ENCODE data around the gene PMM1.

PMM1 gene

GRCh38 chr22:41557401-41558240 lies 32.0 kb downstream of the PMM1 start:
- no peaks in the 10 kb centered on the region for H3K9me3 ChIP-seq (ENCODE audit: control insufficient read depth, low read length)
- H3K4me1 ChIP-seq (ENCODE audit: control insufficient read depth, insufficient read depth, low read length), result peaks cover 33% of the 10 kb centered on the region
- H3K36me3 ChIP-seq (ENCODE audit: control insufficient read depth, insufficient read depth, low read length), result no peaks in the 10 kb centered on the region
- 72 to 79% methylated on average over 19 of the region's 19 CpGs for WGBS, 2 experiments
- peaks cover 6% of the 10 kb centered on the region for H3K27me3 ChIP-seq (ENCODE audit: control insufficient read depth, insufficient read depth, low read length, poor library complexity, severe bottlenecking)
- H3K27ac ChIP-seq (ENCODE audit: insufficient read depth, low read depth, low read length, poor library complexity, severe bottlenecking), result no peak overlapping the region
- no peak overlapping the region for H3K4me3 ChIP-seq (ENCODE audit: insufficient read depth, low read depth, low read length)

DNA sequence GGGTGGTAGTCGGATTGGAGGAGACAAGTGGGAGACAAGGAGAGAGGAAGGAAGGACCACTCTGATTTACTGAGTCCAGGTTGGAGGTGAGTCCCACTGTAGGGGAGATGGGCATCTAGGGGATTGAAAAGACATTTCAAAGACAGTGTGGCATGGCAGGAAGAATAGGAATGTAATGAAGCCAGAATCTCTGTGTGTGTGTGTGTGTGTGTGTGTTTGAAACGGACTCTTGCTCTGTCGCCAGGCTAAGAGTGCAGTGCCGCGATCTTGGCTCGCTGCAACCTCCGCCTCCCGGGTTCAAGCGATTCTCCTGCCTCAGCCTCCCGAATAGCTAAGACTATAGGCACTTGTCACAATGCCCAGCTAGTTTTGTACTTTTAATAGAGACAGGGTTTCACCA lies 33.1 kb downstream of the PMM1 start:
- Histone ChIP-seq H3K9me3 (ENCODE audit: control insufficient read depth, low read length) (no peaks in the 10 kb centered on the region), H3K36me3 (ENCODE audit: control insufficient read depth, insufficient read depth, low read length) (no peaks in the 10 kb centered on the region), H3K27me3 (ENCODE audit: control insufficient read depth, insufficient read depth, low read length, poor library complexity, severe bottlenecking) (peaks cover 6% of the 10 kb centered on the region), H3K27ac (ENCODE audit: insufficient read depth, low read depth, low read length, poor library complexity, severe bottlenecking) (no peak overlapping the region), H3K4me1 (ENCODE audit: control insufficient read depth, insufficient read depth, low read length) (peaks cover 24% of the 10 kb centered on the region), H3K4me3 (ENCODE audit: insufficient read depth, low read depth, low read length) (no peak overlapping the region)
- WGBS, 2 experiments, result 93 to 96% methylated on average over 10 of the region's 10 CpGs

DNA sequence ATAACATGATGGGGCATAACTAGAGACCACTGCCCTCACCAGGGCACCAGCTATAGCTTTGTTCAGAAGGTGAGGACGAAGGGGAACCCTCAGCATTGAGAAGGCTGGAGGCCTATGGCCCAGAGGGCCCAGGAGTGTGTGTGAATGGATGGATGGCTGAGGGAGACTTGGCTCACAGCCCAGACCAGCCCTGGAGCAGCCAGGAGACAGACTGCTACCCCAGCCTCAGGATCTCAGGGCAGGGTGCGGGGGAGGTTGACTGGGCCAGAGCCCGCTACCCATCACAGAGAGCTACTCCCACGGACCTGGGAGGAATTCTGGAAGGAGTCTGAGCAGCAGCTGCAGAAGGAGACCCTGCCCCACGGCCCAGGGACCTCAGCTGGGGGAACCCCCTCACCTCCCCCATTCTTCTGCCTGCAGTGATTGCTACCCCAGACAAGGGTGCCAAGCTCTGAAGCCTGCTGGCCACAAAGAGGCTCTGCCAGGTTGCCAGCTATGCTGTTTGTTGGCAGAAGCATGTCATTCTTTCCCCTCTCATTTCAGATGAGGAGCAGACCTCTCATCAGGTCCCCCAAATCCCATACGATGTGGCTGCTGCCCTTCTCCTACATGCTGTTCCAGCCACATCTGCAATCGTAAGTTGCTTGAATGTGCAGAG lies 34.2 kb downstream of the PMM1 start:
- H3K36me3 ChIP-seq (ENCODE audit: control insufficient read depth, insufficient read depth, low read length), result no peaks in the 10 kb centered on the region
- 84 to 88% methylated on average over 7 of the region's 7 CpGs for WGBS, 2 experiments
- no peaks in the 10 kb centered on the region for H3K27me3 ChIP-seq (ENCODE audit: control insufficient read depth, insufficient read depth, low read length, poor library complexity, severe bottlenecking)
- no peak overlapping the region for H3K4me3 ChIP-seq (ENCODE audit: insufficient read depth, low read depth, low read length)
- H3K4me1 ChIP-seq (ENCODE audit: control insufficient read depth, insufficient read depth, low read length), result peaks cover 13% of the 10 kb centered on the region
- no peak overlapping the region for H3K27ac ChIP-seq (ENCODE audit: insufficient read depth, low read depth, low read length, poor library complexity, severe bottlenecking)
- H3K9me3 ChIP-seq (ENCODE audit: control insufficient read depth, low read length), result no peaks in the 10 kb centered on the region

GRCh38 chr22:41551877-41552582 lies 37.6 kb downstream of the PMM1 start:
- H3K27me3 ChIP-seq (ENCODE audit: control insufficient read depth, insufficient read depth, low read length, poor library complexity, severe bottlenecking), result no peaks in the 10 kb centered on the region
- H3K9me3 ChIP-seq (ENCODE audit: control insufficient read depth, low read length), result no peaks in the 10 kb centered on the region
- H3K4me3 ChIP-seq (ENCODE audit: insufficient read depth, low read depth, low read length), result no peak overlapping the region
- 82 to 87% methylated on average over 10 of the region's 11 CpGs for WGBS, 2 experiments
- no peaks in the 10 kb centered on the region for H3K4me1 ChIP-seq (ENCODE audit: control insufficient read depth, insufficient read depth, low read length)
- no peaks in the 10 kb centered on the region for H3K36me3 ChIP-seq (ENCODE audit: control insufficient read depth, insufficient read depth, low read length)
- no peak overlapping the region for H3K27ac ChIP-seq (ENCODE audit: insufficient read depth, low read depth, low read length, poor library complexity, severe bottlenecking)

GRCh38 chr22:41550952-41551491 lies 38.6 kb downstream of the PMM1 start:
- Histone ChIP-seq H3K27me3 (ENCODE audit: control insufficient read depth, insufficient read depth, low read length, poor library complexity, severe bottlenecking) (no peaks in the 10 kb centered on the region), H3K4me1 (ENCODE audit: control insufficient read depth, insufficient read depth, low read length) (no peaks in the 10 kb centered on the region), H3K36me3 (ENCODE audit: control insufficient read depth, insufficient read depth, low read length) (no peaks in the 10 kb centered on the region), H3K27ac (ENCODE audit: insufficient read depth, low read depth, low read length, poor library complexity, severe bottlenecking) (no peak overlapping the region), H3K4me3 (ENCODE audit: insufficient read depth, low read depth, low read length) (no peak overlapping the region), H3K9me3 (ENCODE audit: control insufficient read depth, low read length) (no peaks in the 10 kb centered on the region)
- WGBS, 2 experiments, result 88 to 94% methylated on average over 12 of the region's 12 CpGs

- WGBS, 2 experiments, result 94 to 95% methylated on average over 5 of the region's 5 CpGs
- Histone ChIP-seq H3K4me1 (ENCODE audit: control insufficient read depth, insufficient read depth, low read length) (peaks cover 9% of the 10 kb centered on the region), H3K9me3 (ENCODE audit: control insufficient read depth, low read length) (no peaks in the 10 kb centered on the region), H3K27me3 (ENCODE audit: control insufficient read depth, insufficient read depth, low read length, poor library complexity, severe bottlenecking) (no peaks in the 10 kb centered on the region), H3K27ac (ENCODE audit: insufficient read depth, low read depth, low read length, poor library complexity, severe bottlenecking) (no peak overlapping the region), H3K36me3 (ENCODE audit: control insufficient read depth, insufficient read depth, low read length) (no peaks in the 10 kb centered on the region), H3K4me3 (ENCODE audit: insufficient read depth, low read depth, low read length) (no peak overlapping the region)
Measured at GRCh38 chr22:41548830-41549211, 40.8 kb downstream of the PMM1 start.

GRCh38 chr22:41544671-41545476 lies 44.8 kb downstream of the PMM1 start:
- Histone ChIP-seq H3K4me3 (ENCODE audit: insufficient read depth, low read depth, low read length) (peak overlapping the region; percentile 80), H3K27ac (ENCODE audit: insufficient read depth, low read depth, low read length, poor library complexity, severe bottlenecking) (peak overlapping the region; percentile 30), H3K27me3 (ENCODE audit: control insufficient read depth, insufficient read depth, low read length, poor library complexity, severe bottlenecking) (no peaks in the 10 kb centered on the region), H3K9me3 (ENCODE audit: control insufficient read depth, low read length) (no peaks in the 10 kb centered on the region), H3K36me3 (ENCODE audit: control insufficient read depth, insufficient read depth, low read length) (no peaks in the 10 kb centered on the region), H3K4me1 (ENCODE audit: control insufficient read depth, insufficient read depth, low read length) (peaks cover 9% of the 10 kb centered on the region)
- 50 to 51% methylated on average over 20 of the region's 21 CpGs for WGBS, 2 experiments

GRCh38 chr22:41543854-41544670 lies 45.6 kb downstream of the PMM1 start, which contains the start of gene POLR3H:
Gene POLR3H, minus strand, starts transcription at chr22:41544470. Its CDS starts 369 bp downstream, at chr22:41544101.
- H3K4me3 ChIP-seq (ENCODE audit: insufficient read depth, low read depth, low read length), result peak within 1 kb of the TSS; percentile 80
- no peaks in the 10 kb centered on the region for H3K9me3 ChIP-seq (ENCODE audit: control insufficient read depth, low read length)
- 0 to 1% methylated on average over 80 of the region's 80 CpGs for WGBS, 2 experiments
- no peaks in the 10 kb centered on the region for H3K27me3 ChIP-seq (ENCODE audit: control insufficient read depth, insufficient read depth, low read length, poor library complexity, severe bottlenecking)
- H3K36me3 ChIP-seq (ENCODE audit: control insufficient read depth, insufficient read depth, low read length), result no peaks in the 10 kb centered on the region
- H3K4me1 ChIP-seq (ENCODE audit: control insufficient read depth, insufficient read depth, low read length), result peaks cover 9% of the 10 kb centered on the region
- H3K27ac ChIP-seq (ENCODE audit: insufficient read depth, low read depth, low read length, poor library complexity, severe bottlenecking), result peak within 1 kb of the TSS; percentile 56

DNA sequence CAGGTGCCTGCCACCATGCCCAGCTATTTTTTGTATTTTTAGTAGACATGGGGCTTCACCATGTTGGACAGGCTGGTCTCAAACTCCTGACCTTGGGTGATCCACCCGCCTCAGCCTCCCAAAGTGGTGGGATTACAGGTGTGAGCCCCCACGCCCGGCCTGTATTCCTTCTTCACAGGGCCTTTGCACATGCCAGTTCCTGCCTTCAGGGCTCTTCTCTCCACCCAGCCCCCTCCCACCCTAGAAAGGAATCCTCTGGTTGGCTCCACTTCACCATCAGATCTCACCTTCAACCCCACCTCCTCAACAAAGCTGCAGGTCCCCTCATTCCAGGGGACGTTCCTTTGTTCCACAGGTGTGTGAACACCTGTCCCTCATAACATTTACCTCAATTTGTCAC lies 47.4 kb downstream of the PMM1 start:
- H3K27me3 ChIP-seq (ENCODE audit: control insufficient read depth, insufficient read depth, low read length, poor library complexity, severe bottlenecking), result no peaks in the 10 kb centered on the region
- H3K4me3 ChIP-seq (ENCODE audit: insufficient read depth, low read depth, low read length), result no peak overlapping the region
- peaks cover 9% of the 10 kb centered on the region for H3K4me1 ChIP-seq (ENCODE audit: control insufficient read depth, insufficient read depth, low read length)
- WGBS, 2 experiments, result 93 to 94% methylated on average over 4 of the region's 4 CpGs
- H3K9me3 ChIP-seq (ENCODE audit: control insufficient read depth, low read length), result no peaks in the 10 kb centered on the region
- H3K36me3 ChIP-seq (ENCODE audit: control insufficient read depth, insufficient read depth, low read length), result peaks cover 5% of the 10 kb centered on the region
- H3K27ac ChIP-seq (ENCODE audit: insufficient read depth, low read depth, low read length, poor library complexity, severe bottlenecking), result no peak overlapping the region

Data from ectodermal cell (in vitro differentiated cells).